Stimulated activated CD4-positive, alpha-beta T cell treated with anti-CD3 and anti-CD28 coated beads, Interleukin-2, amount 100 ng/mL, for 24 hours (primary cell): ENCODE data around the gene PLAC8L1.
A peak's percentile ranks its signal among the peaks of the same experiment; 100 is the strongest.

Source experiments
- DNase-seq, 2 donors: peaks; one replicate each; pipeline ENCODE4 v3.0.0-alpha.2; 2020

The PLAC8L1 gene

GRCh38 chr5:146078566-146078965, 26.8 kb downstream of the PLAC8L1 start:
- no peak for DNase-seq

- no peak for DNase-seq
Observed at GRCh38 chr5:146076455-146076854, 28.9 kb downstream of the PLAC8L1 start.

- DNase-seq = no peak
Observed at GRCh38 chr5:146076028-146076427, 29.3 kb downstream of the PLAC8L1 start.

- no peak for DNase-seq
Observed at GRCh38 chr5:146073239-146073900, 32.0 kb downstream of the PLAC8L1 start.

GRCh38 chr5:146072595-146072994, 32.8 kb downstream of the PLAC8L1 start:
- DNase-seq = no peak

GRCh38 chr5:146071171-146071570, 34.2 kb downstream of the PLAC8L1 start:
- no peak for DNase-seq

- DNase-seq = no peak
Observed at GRCh38 chr5:146070746-146071145, 34.6 kb downstream of the PLAC8L1 start.

- no peak for DNase-seq
Observed at GRCh38 chr5:146069780-146070099, 35.6 kb downstream of the PLAC8L1 start.

- no peak for DNase-seq
Observed at GRCh38 chr5:146068977-146069779, 36.2 kb downstream of the PLAC8L1 start.

GRCh38 chr5:146068206-146068605, 37.2 kb downstream of the PLAC8L1 start:
- DNase-seq = no peak

GRCh38 chr5:146066968-146067367, 38.4 kb downstream of the PLAC8L1 start:
- DNase-seq = no peak

- DNase-seq = no peak
Observed at GRCh38 chr5:146060221-146060585, 45.2 kb downstream of the PLAC8L1 start.

GRCh38 chr5:146059460-146060220, 45.7 kb downstream of the PLAC8L1 start:
- DNase-seq = no peak

- DNase-seq = no peak
Observed at GRCh38 chr5:146055432-146055831, 49.9 kb downstream of the PLAC8L1 start.

GRCh38 chr5:146052780-146053179, 52.6 kb downstream of the PLAC8L1 start:
- DNase-seq = no peak

- DNase-seq = no peak
Observed at GRCh38 chr5:146051678-146052077, 53.7 kb downstream of the PLAC8L1 start.

- DNase-seq = no peak
Observed at GRCh38 chr5:146050086-146050485, 55.3 kb downstream of the PLAC8L1 start.

GRCh38 chr5:146049704-146050026, 55.7 kb downstream of the PLAC8L1 start:
- no peak for DNase-seq

- DNase-seq = peak in 1 of 2 donors; percentile 26
Observed at GRCh38 chr5:146048994-146049703, 56.2 kb downstream of the PLAC8L1 start.

- no peak for DNase-seq
Observed at GRCh38 chr5:146047396-146047795, 58.0 kb downstream of the PLAC8L1 start.

- DNase-seq = no peak
Observed at GRCh38 chr5:146043722-146044121, 61.7 kb downstream of the PLAC8L1 start.

GRCh38 chr5:146042628-146043279, 62.6 kb downstream of the PLAC8L1 start:
- DNase-seq = no peak
